HG02943 (cell line): ENCODE results near the gene BCS1L.

Source experiments
- ATAC-seq: cut with Tn5 transposase; IDR thresholded peaks from one replicate; pipeline ENCODE4 v1.9.1; 2021; ENCODE audit warnings: mild to moderate bottlenecking, low read depth, moderate library complexity; ENCODE audit not compliant: unreplicated experiment

BCS1L gene, protein sequence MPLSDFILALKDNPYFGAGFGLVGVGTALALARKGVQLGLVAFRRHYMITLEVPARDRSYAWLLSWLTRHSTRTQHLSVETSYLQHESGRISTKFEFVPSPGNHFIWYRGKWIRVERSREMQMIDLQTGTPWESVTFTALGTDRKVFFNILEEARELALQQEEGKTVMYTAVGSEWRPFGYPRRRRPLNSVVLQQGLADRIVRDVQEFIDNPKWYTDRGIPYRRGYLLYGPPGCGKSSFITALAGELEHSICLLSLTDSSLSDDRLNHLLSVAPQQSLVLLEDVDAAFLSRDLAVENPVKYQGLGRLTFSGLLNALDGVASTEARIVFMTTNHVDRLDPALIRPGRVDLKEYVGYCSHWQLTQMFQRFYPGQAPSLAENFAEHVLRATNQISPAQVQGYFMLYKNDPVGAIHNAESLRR

DNA sequence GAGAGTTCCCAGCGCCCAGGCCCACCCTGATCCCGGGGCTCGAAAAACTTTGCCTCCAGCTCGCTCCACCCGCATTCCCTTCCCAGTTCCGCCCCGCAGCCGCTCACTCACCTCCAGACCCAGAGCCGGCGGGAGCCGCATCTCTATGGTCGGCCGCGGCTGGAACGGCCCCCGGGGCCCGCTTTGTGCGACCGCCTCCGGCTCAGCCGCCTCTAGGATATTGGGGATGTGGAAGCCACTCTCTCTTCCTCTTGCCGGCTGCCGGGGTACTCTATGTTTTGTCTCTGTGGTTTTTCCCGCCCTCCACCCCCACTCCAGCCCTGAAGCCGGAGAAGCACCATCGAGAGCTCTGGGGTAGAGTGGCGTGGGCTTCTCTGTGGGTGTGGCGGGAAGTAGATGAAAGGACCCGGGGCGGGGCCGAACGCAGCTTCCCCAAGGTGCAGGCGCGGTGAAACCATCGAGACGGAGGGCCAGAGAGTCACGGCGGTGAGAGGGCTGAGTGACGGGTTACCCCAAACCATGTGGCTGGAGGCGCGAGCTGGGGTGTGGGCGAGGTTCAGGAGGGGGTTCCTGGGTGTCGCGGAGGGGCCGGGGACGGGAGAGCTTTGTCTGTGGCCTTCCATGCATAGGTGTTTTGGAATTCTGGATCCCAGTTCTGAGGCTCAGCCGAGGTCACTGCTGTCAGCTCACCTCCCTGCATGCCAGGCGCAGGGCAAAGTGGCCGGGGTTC lies at the start of gene BCS1L, which contains the start of gene ZNF142:
Gene BCS1L (plus strand): TSS at position 426 of the 730 bp plus-strand sequence. CDS start 1,305 bp downstream, outside the sequence.
Gene ZNF142 (minus strand): TSS at position 366 of the 730 bp plus-strand sequence. CDS start 3,194 bp downstream, outside the sequence.
- ATAC-seq, result peak; percentile 91

DNA sequence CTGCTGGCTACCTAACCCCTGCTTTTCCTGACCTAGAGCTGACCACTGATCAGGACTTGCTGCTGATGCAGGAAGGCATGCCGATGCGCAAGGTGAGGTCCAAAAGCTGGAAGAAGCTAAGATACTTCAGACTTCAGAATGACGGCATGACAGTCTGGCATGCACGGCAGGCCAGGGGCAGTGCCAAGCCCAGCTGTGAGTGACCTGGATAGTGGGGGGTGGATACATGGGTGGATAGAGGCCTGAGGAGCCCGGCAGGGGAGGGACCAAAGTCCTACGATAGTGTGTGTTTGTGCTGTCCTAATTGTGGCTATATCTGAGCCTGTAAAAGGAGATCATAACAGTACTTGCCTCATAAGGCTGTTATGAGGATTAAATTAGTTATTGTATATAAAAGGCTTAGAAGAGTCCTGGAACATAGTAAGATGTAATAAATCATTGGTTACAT lies 43.6 kb upstream of the BCS1L start:
- ATAC-seq, result no peak

DNA sequence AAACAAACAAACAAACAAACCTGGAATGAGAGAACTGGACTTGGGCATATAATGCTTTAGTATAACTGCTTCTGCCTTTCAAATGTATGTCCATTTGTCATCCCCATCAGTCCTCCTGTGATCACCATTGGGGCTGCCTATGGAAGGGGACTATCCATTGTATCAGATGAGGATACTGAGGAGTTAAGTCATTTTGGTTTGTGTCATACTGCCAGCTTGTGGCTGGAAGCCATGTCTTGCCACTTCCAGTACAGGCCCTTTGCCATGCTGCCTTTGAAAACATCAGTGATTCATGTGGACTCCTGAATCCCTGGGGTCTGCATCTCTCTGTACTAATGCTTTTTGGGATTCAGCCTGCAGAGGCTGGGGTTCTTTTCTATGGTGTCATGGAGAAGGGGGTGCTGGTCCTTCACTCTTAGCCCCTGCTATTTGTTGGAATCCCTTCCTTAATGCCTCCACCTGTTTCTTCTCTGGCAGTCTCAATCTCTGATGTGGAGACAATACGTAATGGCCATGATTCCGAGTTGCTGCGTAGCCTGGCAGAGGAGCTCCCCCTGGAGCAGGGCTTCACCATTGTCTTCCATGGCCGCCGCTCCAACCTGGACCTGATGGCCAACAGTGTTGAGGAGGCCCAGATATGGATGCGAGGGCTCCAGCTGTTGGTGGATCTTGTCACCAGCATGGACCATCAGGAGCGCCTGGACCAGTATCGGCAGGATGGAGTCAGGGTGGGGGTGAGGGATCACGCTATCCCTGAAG lies 41.2 kb upstream of the BCS1L start:
- ATAC-seq, result no peak

DNA sequence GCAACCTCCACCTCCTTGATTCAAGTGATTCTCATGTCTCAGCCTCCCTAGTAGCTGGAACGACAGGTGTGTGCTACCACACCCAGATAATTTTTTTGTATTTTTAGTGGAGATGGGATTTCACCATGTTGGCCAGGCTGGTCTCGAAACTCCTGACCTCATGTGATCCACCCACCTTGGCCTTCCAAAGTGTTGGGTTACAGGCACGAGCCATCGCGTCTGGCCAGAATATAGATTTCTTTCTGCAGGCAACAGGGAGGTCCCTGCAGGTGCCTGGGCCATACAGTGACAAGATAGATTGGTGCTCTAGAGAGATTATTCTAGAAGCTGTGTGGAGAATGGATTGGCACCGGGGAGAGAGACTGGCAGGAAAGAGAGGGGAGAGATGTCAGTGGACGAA lies 38.5 kb upstream of the BCS1L start:
- ATAC-seq, result no peak

DNA sequence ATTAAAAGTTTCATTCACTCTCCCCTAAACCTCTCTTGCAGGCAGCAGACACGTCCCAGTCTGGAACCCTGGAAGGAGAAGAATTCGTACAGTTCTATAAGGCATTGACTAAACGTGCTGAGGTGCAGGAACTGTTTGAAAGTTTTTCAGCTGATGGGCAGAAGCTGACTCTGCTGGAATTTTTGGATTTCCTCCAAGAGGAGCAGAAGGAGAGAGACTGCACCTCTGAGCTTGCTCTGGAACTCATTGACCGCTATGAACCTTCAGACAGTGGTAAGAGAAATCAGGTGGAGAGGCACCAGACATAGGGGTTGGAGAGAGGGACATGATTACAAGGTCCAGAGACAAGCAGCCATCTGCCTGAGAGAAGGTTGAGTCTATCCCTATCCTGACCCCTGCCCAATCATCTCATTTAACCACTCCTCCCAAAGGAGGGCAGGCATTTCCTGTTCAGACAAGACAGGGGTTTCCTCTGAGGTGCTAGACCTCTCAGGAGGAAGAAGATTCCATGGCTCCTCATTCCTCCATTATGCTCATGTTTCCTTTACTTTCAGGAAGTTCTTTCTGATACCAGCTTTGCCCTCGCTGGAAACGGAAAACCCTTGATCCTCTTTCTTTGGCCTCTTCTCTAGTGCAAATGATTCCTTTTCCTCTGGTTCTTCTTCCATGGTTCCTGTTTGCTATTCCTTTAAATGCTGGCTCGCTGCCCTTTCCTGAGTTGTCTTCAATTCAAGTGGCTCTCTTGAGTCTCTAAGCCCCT lies 36.7 kb upstream of the BCS1L start:
- no peak for ATAC-seq

DNA sequence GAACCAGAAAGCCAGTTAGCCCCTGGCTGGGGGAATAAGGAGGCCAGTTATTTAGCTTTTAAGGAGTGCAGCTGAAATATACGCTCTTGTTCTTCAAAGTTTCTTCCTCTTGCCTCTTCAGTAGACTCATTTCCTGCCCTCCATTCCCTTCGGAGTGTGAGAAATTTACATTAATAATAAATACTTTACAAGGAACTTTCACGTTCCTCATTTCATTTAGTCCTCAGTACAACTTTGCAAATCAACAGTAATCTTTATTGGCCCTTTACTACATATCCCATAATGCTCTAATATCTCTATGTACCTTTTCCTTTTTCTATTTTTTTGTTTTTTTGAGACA lies 36.1 kb upstream of the BCS1L start:
- ATAC-seq, result no peak

DNA sequence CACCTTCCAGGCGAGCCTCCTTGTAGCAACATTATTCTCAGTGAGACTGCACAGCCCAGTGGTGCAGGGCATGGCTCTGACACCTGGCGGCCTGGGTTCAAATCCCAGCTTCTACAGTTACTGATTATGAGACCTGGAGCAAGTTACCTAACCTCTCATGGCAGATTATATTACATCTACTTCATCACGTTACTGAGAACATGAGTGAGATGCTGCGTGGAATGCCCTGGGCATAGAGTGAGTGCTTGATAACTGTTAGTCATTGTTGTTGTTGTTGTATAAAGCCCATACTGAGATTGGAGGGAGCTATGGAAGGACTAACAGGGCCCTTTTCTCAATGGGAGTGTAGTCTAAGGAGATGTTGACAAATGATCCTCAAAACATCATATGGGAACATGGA lies 33.1 kb upstream of the BCS1L start:
- no peak for ATAC-seq

DNA sequence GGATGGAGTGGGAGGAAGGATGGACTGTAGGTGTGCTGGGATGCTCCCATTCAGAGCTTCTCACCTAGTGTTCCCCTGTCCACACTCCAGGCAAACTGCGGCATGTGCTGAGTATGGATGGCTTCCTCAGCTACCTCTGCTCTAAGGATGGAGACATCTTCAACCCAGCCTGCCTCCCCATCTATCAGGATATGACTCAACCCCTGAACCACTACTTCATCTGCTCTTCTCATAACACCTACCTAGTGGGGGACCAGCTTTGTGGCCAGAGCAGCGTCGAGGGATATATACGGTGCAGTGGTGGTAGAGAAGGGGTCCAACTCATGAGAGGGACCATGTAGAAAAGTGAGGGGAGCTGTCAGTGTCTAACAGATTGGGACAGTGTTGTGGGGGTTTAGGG lies 31.5 kb upstream of the BCS1L start:
- ATAC-seq, result no peak

DNA sequence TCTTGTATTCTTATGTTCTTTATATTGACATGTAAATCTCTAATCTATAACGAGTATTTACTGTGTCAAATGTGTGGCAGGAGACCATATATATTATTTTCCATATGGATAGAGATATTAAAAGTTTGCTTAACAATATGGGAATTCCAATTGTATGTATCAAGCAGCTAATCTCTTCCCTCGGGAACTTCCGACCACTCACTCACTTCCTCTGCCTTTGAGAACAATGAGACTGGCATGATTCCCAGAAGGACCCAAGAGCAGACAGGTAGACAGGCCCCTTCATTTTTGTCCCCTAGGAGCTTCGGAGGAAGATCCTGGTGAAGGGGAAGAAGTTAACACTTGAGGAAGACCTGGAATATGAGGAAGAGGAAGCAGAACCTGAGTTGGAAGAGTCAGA lies 27.6 kb upstream of the BCS1L start:
- no peak for ATAC-seq

DNA sequence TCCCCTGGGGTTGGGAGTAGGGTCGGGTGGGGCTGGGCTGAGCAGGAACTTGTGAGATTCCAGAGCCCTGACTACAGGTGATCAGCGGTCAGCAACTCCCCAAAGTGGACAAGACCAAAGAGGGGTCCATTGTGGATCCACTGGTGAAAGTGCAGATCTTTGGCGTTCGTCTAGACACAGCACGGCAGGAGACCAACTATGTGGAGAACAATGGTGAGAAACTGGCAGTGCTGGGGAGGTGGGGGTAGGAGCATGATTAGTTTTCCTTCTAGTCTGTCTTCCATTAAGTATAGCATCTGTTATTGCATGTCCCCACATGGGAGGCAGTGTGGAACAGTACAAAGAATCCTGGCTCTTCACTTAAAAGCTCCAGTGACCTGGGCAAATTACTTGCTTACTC lies 23.8 kb upstream of the BCS1L start:
- no peak for ATAC-seq

DNA sequence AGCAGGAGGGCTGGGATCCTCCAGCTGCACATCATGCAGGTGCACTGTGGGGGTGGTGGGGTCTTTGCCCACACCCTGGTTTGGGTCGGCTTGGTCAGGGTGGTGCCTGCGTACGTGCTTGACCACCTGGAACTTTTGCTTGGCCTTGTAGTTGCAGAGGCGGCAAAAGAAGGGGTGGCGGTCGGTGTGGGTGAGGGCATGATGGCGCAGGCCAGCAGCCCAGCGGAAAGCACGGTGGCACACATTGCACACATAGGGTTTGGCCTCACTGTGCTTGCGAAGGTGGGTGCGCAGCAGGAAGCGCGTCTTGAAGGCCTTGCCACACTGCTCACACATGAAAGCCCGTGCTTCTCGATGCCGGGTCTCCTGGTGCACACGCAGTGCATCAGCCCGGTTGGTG lies 21.1 kb upstream of the BCS1L start:
- ATAC-seq, result no peak

DNA sequence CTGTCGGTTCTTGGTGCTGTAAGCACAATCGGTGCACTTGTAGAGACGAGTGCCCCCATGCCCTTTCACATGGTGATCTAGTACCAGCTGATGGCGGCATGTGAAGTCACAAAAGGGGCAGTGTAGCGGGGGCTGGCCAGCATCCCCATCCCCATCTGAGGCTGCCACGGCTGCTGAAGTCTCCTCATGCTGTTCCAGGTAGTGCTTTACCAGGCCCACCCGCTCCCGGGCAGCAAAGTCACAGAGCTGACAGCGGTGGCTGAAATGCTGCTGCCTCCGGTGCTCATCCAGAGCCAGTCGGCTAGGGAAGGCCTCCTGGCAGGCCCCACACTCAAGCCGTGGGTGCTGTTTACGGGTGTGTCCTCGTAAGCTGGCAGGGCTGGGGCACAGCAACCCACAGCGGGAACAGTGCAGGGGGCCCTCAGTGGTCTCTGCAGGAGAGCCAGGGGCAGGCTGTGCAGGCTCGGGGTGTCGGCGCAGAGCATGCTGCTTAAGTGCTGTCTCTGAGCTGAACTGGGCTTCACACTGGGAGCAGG lies 17.3 kb upstream of the BCS1L start:
- no peak for ATAC-seq

DNA sequence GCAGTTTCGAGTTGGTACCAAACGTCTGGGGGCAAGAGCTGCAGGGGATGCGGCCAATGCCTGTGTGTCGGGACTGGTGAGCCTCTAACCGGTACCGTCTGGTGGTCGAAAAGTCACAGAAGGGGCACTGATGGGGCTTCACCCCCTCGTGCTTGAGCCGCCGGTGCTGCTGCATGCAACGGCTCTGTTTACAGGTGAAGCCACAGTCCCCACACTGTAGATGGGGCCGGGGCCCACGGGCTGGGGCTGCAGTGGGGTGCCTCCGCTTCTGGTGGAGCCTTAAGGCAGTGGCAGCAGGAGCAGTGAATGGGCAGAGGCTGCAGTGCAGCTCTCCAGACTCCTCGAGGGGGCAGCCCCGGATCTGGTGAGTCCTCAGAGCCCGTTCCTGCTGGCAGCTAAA lies 16.7 kb upstream of the BCS1L start:
- ATAC-seq, result no peak

DNA sequence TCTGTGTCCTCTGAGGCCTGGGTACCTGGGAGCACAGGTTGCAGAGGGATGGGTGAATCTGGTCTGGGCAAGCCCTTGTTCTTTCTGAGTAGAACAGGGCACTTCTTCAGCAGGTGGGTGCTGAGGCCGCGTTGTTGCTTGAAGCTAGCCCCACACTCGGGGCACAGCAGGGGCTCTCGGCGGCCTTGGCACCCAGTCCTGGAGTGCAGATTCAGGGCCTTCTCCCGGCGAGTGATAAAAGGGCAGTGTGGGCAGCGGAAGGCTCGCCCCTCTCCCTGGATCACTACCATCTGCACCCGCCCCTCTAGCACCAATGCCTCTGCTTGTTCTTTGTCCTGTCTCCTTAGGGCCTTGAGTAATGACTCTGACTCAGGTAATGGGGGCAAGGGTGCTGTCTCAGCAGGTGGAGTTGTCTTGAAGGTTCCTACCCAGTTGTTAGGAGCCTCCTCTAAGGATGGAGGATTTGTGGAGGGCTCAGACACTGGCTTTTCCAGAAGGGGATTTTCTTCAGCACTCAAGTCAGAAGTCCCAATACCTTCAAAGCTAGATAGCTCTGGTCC lies 15.7 kb upstream of the BCS1L start:
- ATAC-seq, result no peak

DNA sequence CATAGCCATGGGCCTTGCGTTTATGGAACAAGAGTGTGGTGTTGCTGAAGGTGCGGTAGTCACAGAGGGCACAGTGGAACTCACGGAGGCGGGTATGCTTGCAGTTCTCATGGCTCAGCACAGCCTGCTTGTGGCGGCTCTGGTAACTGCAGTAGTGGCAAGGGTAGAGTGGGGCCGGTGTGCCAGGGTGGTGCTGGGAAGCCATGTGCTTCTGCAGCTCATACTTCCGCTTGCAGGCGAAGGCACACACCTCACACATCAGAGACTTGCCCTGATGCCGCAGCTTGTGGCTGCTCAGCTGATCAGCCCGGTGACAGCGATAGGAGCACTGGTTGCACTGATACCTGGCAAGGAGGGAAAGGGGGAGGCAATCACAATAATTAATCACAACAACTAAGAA lies 14.8 kb upstream of the BCS1L start:
- no peak for ATAC-seq

DNA sequence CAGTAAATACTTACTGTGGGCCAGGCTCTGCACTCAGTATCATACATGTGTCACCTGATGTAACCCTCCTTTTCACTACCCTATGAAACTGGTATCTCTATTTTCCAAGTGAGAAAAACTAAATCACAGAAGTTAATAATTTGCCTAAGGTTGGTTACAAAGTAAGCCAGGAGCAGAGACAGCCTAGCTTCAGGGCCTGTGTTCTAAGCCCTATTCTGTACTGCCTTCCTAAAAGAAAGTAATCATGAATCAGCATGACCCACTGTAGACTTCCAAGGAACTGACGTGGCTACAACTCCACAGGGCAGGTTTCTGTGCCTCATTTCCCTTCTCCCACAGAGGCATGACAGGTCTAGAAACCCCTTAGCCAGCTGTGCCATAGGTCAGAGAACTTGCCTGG lies 14.4 kb upstream of the BCS1L start:
- no peak for ATAC-seq

DNA sequence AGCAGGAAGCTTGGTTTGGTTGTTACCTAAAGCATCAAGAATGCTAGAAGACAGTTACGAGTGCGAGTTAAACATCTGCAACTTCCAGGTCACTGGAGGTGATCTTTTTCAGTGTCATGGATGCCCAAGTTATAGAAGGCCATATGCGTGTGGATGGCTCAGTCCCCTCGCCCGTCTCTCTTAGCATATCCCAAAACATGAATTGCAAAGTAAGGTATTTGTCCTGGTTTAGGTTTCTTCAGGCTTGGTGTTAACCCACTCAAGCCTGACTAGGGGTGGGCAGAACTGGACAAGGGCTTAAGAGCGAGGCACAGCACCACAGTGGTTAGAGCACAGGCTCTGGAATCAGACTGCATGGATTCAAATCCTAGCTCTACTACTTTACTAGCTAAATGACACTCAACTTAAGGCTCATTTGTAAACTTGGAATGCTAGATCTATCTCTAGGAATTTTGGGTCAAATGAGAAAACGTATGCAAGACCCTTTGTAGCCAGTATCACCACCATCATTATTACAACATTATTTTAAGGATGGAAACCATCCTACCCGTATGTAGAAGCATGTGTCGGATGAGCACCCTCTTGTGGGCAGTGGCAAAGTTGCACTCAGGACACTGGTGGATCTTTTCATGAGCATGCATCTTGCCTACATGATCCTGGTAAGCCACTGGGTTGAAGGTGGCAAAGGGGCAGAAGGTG lies 11.2 kb upstream of the BCS1L start:
- ATAC-seq, result no peak

DNA sequence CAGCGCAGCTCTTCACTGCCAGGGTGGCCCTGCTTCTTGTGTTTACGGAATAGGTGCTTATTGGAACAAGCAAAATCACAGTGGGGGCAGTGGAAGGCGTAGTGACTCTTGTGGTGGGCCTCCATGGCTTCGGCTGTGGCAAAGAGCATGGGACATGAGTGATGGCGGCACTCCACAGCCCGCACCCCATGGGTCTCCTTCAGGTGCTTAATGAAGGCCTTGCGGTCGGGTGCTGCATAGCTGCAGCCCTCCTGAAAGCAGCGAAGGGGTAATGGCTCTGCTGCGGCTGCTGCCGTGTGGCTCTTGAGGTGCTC lies 10.7 kb upstream of the BCS1L start:
- ATAC-seq, result no peak

DNA sequence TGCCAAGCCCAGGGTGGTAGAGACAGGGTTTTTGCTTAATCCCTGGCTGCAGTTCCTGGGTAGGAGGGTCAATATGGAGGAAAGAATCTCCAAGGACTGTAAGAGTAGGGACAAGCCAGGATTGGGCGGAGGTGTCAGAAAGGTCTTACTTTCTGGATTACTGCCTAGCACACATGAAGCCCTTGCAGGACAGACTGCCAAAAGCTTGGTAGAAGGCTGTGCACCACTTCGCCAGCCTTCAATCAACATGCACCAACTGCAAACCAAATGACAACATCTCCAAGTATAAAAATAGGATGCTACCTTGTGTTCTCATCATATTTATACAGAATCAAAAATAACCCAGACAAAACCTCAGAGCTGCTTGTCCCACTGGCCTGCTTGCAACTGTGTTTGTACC lies 3.7 kb upstream of the BCS1L start:
- no peak for ATAC-seq
